CD4-positive, alpha-beta T cell (primary cell): ENCODE results near the gene MCC. TPM values are rescaled to one million over a fixed set of nuclear protein-coding genes. Genes with fewer than 3 reads are reported as not detected.

ENCODE experiments used
- ATAC-seq: fragments of 200-7000 bp; cut with Tn5 transposase; one replicate; pipeline ENCODE4 v1.10.0; 2022; ENCODE audit warnings: mild to moderate bottlenecking; ENCODE audit not compliant: poor library complexity
- CTCF ChIA-PET: fragments of 350-600 bp; sonication (Branson Sonifier 250); formaldehyde crosslinking; loops from one replicate; lab custom pipeline; 2021; ENCODE audit warnings: antibody characterized with exemption, inconsistent platforms; lab: Charles Lee
- POLR2A ChIA-PET: fragments of 350-600 bp; sonication (Branson Sonifier 250); formaldehyde crosslinking; loops from one replicate; lab custom pipeline; 2021; ENCODE audit warnings: antibody characterized with exemption, inconsistent platforms; lab: Charles Lee
- DNase-seq, 14 experiments: peaks; one replicate each; pipeline ENCODE4 v3.0.0-alpha.2; 2013 to 2020; ENCODE audit warnings: mixed read lengths in 2 of 14
- H3K27ac ChIP-seq, 2 donors: one replicate each; pipeline versions ENCODE4 v1.5.1 to v1.7.0; 2013; ENCODE audit warnings: low read length in 2 of 2, low read depth in 1 of 2, mild to moderate bottlenecking in 1 of 2
- H3K27me3 ChIP-seq, 2 experiments: 1 replicate in 1 of 2; 2 replicates in 1 of 2; pipeline versions ENCODE4 v1.6.1 to v1.7.0; 2013; ENCODE audit warnings: low read length in 2 of 2, control low read depth in 1 of 2, mild to moderate bottlenecking in 1 of 2, moderate library complexity in 1 of 2; ENCODE audit not compliant: insufficient read depth in 2 of 2, control insufficient read depth in 1 of 2
- H3K36me3 ChIP-seq: one replicate; pipeline ENCODE4 v1.6.1; 2013; ENCODE audit warnings: low read length, control low read depth; ENCODE audit not compliant: insufficient read depth
- H3K4me1 ChIP-seq: one replicate; pipeline ENCODE4 v1.6.1; 2013; ENCODE audit warnings: low read length, control low read depth; ENCODE audit not compliant: insufficient read depth
- H3K4me3 ChIP-seq: one replicate; pipeline ENCODE4 v1.5.1; 2013; ENCODE audit warnings: mild to moderate bottlenecking, low read length, moderate library complexity
- H3K9me3 ChIP-seq, 2 experiments: 1 replicate in 1 of 2; 2 replicates in 1 of 2; pipeline versions ENCODE4 v1.6.1 to v1.7.0; 2013; ENCODE audit warnings: low read length in 2 of 2, mild to moderate bottlenecking in 2 of 2, control low read depth in 1 of 2, moderate library complexity in 1 of 2; ENCODE audit not compliant: control insufficient read depth in 1 of 2, insufficient read depth in 1 of 2
- H3K27ac Mint-ChIP-seq: one replicate; pipeline ENCODE4 v1.8.0; 2020; ENCODE audit warnings: mixed read lengths
- H3K27me3 Mint-ChIP-seq: one replicate; pipeline ENCODE4 v1.8.0; 2021; ENCODE audit warnings: mixed read lengths
- H3K36me3 Mint-ChIP-seq: one replicate; pipeline ENCODE4 v1.8.0; 2021; ENCODE audit warnings: low read depth, mixed read lengths
- H3K4me1 Mint-ChIP-seq: one replicate; pipeline ENCODE4 v1.8.0; 2021; ENCODE audit warnings: low read depth, mixed read lengths
- H3K4me3 Mint-ChIP-seq: one replicate; pipeline ENCODE4 v1.8.0; 2020; ENCODE audit warnings: mild to moderate bottlenecking, mixed read lengths
- H3K9me3 Mint-ChIP-seq: one replicate; pipeline ENCODE4 v1.8.0; 2020; ENCODE audit warnings: mixed read lengths
- CTCF ChIP-seq: fragments of 200-600 bp; IDR thresholded peaks from one replicate; pipeline ENCODE4 v1.8.0; 2022; ENCODE audit warnings: antibody characterized with exemption, mild to moderate bottlenecking
- intact Hi-C, 2 experiments: fragments of 100-400 bp; cut with DNase I in 1 of 2; cut with micrococcal nuclease in 1 of 2; formaldehyde crosslinking; loops; one replicate each; pipeline versions ENCODE4 v1.15.1 to v1.9.0; 2023 to 2025; cut with DNase I, micrococcal nuclease
- total RNA-seq, 174 experiments: library from RNA in 2 of 174; stranded (reverse) in 2 of 174; gene quantifications; one replicate each; pipeline ENCODE4 v1.2.3 and lab custom pipeline; 2021 to 2026

MCC gene
- total RNA-seq, 2 experiments from 2014 or later: 3.2 to 3.3 TPM

DNA sequence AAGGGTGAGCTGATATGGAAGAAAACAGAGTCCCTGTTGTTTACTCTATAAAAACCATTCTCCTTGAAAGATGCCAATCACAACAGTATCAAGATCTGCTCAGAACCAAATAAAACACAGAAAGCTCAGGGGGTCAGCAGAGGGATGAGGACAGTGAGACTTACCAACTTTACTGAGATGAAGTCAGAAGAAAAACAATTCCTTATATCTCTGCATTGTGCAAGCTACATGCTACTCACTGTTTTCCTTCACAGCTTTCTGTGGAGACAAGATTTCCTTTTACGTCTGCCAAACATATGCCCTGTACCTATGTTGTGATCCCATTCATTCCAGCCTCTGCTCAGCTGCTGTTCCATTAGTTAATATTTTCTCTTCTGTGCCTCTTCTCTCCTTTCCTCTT is 239.0 kb downstream of the MCC start:
- no peak overlapping the region for H3K27ac Mint-ChIP-seq
- CTCF ChIA-PET: no interaction called here
- no peaks in the 10 kb centered on the region for H3K36me3 Mint-ChIP-seq

GRCh38 chr5:113246361-113246870 is 241.8 kb downstream of the MCC start:
- no peak for TF ChIP-seq CTCF
- POLR2A ChIA-PET: no interaction called here
- Mint-ChIP-seq H3K36me3 (no peaks in the 10 kb centered on the region), H3K4me1 (no peaks in the 10 kb centered on the region), H3K27me3 (peaks cover 12% of the 10 kb centered on the region), H3K27ac (no peak overlapping the region), H3K4me3 (no peak overlapping the region), H3K9me3 (no peaks in the 10 kb centered on the region)
- Histone ChIP-seq H3K27me3 (no peaks in the 10 kb centered on the region), H3K9me3 (no peaks in the 10 kb centered on the region), H3K36me3 (no peaks in the 10 kb centered on the region), H3K4me1 (no peaks in the 10 kb centered on the region), H3K4me3 (no peak overlapping the region), H3K27ac (no peak overlapping the region)
- intact Hi-C loops: no loop called here
- DNase-seq: peak in 1 of 14 experiments; percentile 17
- CTCF ChIA-PET: no interaction called here
- ATAC-seq: no peak

More for the DNA sequence above, 239.0 kb downstream of the MCC start:
- POLR2A ChIA-PET: no interaction called here
- Histone ChIP-seq H3K27me3 (no peaks in the 10 kb centered on the region), H3K27ac (no peak overlapping the region), H3K4me1 (no peaks in the 10 kb centered on the region), H3K4me3 (no peak overlapping the region), H3K36me3 (no peaks in the 10 kb centered on the region), H3K9me3 (no peaks in the 10 kb centered on the region)
- no peak for ATAC-seq
- Mint-ChIP-seq H3K9me3 (no peaks in the 10 kb centered on the region), H3K27me3 (peaks cover 15% of the 10 kb centered on the region), H3K4me3 (no peak overlapping the region), H3K4me1 (no peaks in the 10 kb centered on the region)
- no peak for DNase-seq
- intact Hi-C loops: no loop called here
- no peak for TF ChIP-seq CTCF

DNA sequence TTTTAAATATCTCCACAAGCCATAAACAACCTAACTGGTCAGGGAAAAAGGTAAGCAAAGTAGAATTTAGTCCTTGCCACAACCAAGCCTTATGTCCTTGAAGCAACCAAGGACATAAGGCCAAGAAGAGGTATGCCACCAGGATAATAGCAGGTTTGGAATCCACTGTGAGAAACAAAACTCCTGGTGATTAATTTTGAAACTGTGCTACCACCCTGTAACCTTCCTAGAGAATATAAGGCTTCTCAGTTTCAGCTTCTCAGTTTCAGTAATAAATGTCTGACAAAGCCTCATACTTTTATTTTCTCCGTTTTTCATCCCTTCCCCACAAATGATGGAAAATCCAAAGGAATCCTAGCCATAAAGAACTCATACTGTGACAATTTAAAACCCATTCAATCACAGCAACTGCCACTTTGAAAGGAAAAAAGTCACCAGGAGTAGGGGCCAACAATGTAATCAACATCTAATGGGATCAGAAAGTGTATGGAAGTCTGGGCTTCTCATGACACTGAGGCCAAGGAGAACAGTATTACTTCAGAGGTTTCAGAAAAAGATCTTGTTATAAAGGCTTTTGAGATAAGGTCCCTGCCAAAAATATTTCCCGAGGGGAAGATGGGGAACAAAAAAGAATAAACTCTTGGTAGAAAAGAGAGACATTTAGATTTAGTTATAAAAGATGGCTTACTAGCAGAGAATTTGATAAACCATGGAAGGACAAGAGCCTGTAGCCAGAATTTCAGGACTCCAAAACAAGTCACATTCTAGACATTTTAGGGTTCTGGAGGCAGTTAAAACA is 242.6 kb downstream of the MCC start:
- Histone ChIP-seq H3K4me3 (no peak overlapping the region), H3K27ac (no peak overlapping the region), H3K4me1 (no peaks in the 10 kb centered on the region), H3K27me3 (no peaks in the 10 kb centered on the region), H3K9me3 (no peaks in the 10 kb centered on the region), H3K36me3 (no peaks in the 10 kb centered on the region)
- Mint-ChIP-seq H3K4me3 (no peak overlapping the region), H3K27ac (no peak overlapping the region), H3K4me1 (no peaks in the 10 kb centered on the region), H3K9me3 (no peaks in the 10 kb centered on the region), H3K36me3 (no peaks in the 10 kb centered on the region), H3K27me3 (peaks cover 12% of the 10 kb centered on the region)
- POLR2A ChIA-PET: no interaction called here
- no peak for TF ChIP-seq CTCF
- no peak for ATAC-seq
- CTCF ChIA-PET: no interaction called here
- intact Hi-C loops: no loop called here
- DNase-seq: no peak
